RWPE2 (cell line): Measurements from ENCODE around the gene NUP58.
"Not testable (repeated sequence)": the region's sequence is repeated elsewhere in the genome, so short reads cannot be mapped to it uniquely, and the experiment has no call there.

Experiments used
- ATAC-seq: fragments of 200-7000 bp; cut with Tn5 transposase; 3 replicates; pipeline ENCODE4 v1.9.1; 2021; ENCODE audit warnings: low read depth
- DNase-seq: peaks from one replicate; pipeline ENCODE4 v3.0.0-alpha.2; 2020; ENCODE audit warnings: low spot score
- H3K27ac ChIP-seq: fragments of 450-650 bp; 2 replicates; pipeline ENCODE4 v1.5.1; 2017; ENCODE audit warnings: mild to moderate bottlenecking; ENCODE audit not compliant: poor library complexity, severe bottlenecking
- H3K27me3 ChIP-seq: fragments of 250-450 bp; sonication (Bioruptor Pico); 2 replicates; pipeline ENCODE4 v1.5.1; 2021; ENCODE audit warnings: mild to moderate bottlenecking, moderate library complexity; ENCODE audit not compliant: insufficient read depth, poor library complexity, severe bottlenecking
- H3K36me3 ChIP-seq: fragments of 250-450 bp; sonication (Bioruptor Pico); 2 replicates; pipeline ENCODE4 v1.5.1; 2020; ENCODE audit warnings: low read depth, mild to moderate bottlenecking, moderate library complexity
- H3K4me1 ChIP-seq: fragments of 250-450 bp; sonication (Bioruptor Pico); 2 replicates; pipeline ENCODE4 v1.5.1; 2021; ENCODE audit warnings: mild to moderate bottlenecking, moderate library complexity; ENCODE audit not compliant: insufficient read depth, poor library complexity, severe bottlenecking
- H3K4me3 ChIP-seq: fragments of 250-450 bp; sonication (Bioruptor Pico); 2 replicates; pipeline ENCODE4 v1.5.1; 2021; ENCODE audit warnings: mild to moderate bottlenecking, moderate library complexity; ENCODE audit not compliant: severe bottlenecking
- H3K9me3 ChIP-seq: fragments of 250-450 bp; sonication (Bioruptor Pico); 2 replicates; pipeline ENCODE4 v1.5.1; 2021; ENCODE audit warnings: mild to moderate bottlenecking, moderate library complexity; ENCODE audit not compliant: severe bottlenecking
- CTCF ChIP-seq: fragments of 450-650 bp; IDR thresholded peaks from one replicate; pipeline ENCODE4 v1.5.1; 2017; ENCODE audit warnings: mild to moderate bottlenecking, moderate library complexity; ENCODE audit not compliant: poor library complexity, severe bottlenecking

The NUP58 gene

GRCh38 chr13:25353344-25353743 lies 51.9 kb downstream of the NUP58 start:
- Histone ChIP-seq H3K4me1 (no peaks in the 10 kb centered on the region), H3K9me3 (no peaks in the 10 kb centered on the region), H3K36me3 (no peaks in the 10 kb centered on the region), H3K4me3 (no peak overlapping the region), H3K27ac (no peak overlapping the region), H3K27me3 (no peaks in the 10 kb centered on the region)
- DNase-seq (no peak), ATAC-seq (no peak)
- TF ChIP-seq CTCF, result no peak

- H3K27ac ChIP-seq, result no peak overlapping the region
- H3K36me3 ChIP-seq, result no peaks in the 10 kb centered on the region
- no peak for TF ChIP-seq CTCF
- no peak for DNase-seq
- H3K4me1 ChIP-seq, result no peaks in the 10 kb centered on the region
- no peaks in the 10 kb centered on the region for H3K27me3 ChIP-seq
- no peak for ATAC-seq
- H3K4me3 ChIP-seq, result no peak overlapping the region
- H3K9me3 ChIP-seq, result no peaks in the 10 kb centered on the region
Observed at GRCh38 chr13:25354377-25354776, 53.0 kb downstream of the NUP58 start.

GRCh38 chr13:25360443-25360842 lies 59.0 kb downstream of the NUP58 start:
- not testable (repeated sequence) for H3K4me1 ChIP-seq, DNase-seq, ATAC-seq, H3K9me3 ChIP-seq, H3K27ac ChIP-seq, H3K4me3 ChIP-seq, H3K27me3 ChIP-seq, H3K36me3 ChIP-seq

- H3K27me3 ChIP-seq, result peaks cover 16% of the 10 kb centered on the region
- H3K4me3 ChIP-seq, result no peak overlapping the region
- no peaks in the 10 kb centered on the region for H3K4me1 ChIP-seq
- no peaks in the 10 kb centered on the region for H3K9me3 ChIP-seq
- no peak overlapping the region for H3K27ac ChIP-seq
- no peak for TF ChIP-seq CTCF
- H3K36me3 ChIP-seq, result no peaks in the 10 kb centered on the region
- no peak for ATAC-seq
- DNase-seq, result no peak
Observed at GRCh38 chr13:25365720-25366235, 64.4 kb downstream of the NUP58 start.

- H3K4me1 ChIP-seq, result no peaks in the 10 kb centered on the region
- H3K36me3 ChIP-seq, result no peaks in the 10 kb centered on the region
- peaks cover 54% of the 10 kb centered on the region for H3K27me3 ChIP-seq
- no peak for TF ChIP-seq CTCF
- no peak overlapping the region for H3K27ac ChIP-seq
- ATAC-seq, result no peak
- no peaks in the 10 kb centered on the region for H3K9me3 ChIP-seq
- DNase-seq, result no peak
- peak overlapping the region; percentile 37 for H3K4me3 ChIP-seq
Observed at GRCh38 chr13:25371158-25371874, 69.9 kb downstream of the NUP58 start.
